Activated naive CD4-positive, alpha-beta T cell treated with anti-CD3 and anti-CD28 coated beads, Interleukin-2, amount 10 ng/mL, durations not matched to agents 7 days and 5 days (primary cell): ENCODE results near the gene RGS8.

Experiments
- CTCF ChIA-PET: fragments of 350-600 bp; sonication (Branson Sonifier 250); formaldehyde crosslinking; loops from one replicate; lab custom pipeline; 2021; ENCODE audit warnings: antibody characterized with exemption; lab: Charles Lee
- DNase-seq: peaks from one replicate; pipeline ENCODE4 v3.0.0-alpha.2; 2020
- H3K27ac Mint-ChIP-seq: one replicate; pipeline ENCODE4 v1.8.0; 2021; ENCODE audit warnings: mild to moderate bottlenecking, moderate library complexity, mixed read lengths
- H3K27me3 Mint-ChIP-seq: one replicate; pipeline ENCODE4 v1.8.0; 2021; ENCODE audit warnings: mild to moderate bottlenecking, mixed read lengths
- H3K36me3 Mint-ChIP-seq: one replicate; pipeline ENCODE4 v1.8.0; 2021; ENCODE audit warnings: mixed read lengths
- H3K4me1 Mint-ChIP-seq: one replicate; pipeline ENCODE4 v1.8.0; 2021; ENCODE audit warnings: mixed read lengths
- H3K4me3 Mint-ChIP-seq: one replicate; pipeline ENCODE4 v1.8.0; 2021; ENCODE audit warnings: mild to moderate bottlenecking, moderate library complexity, mixed read lengths
- H3K9me3 Mint-ChIP-seq: one replicate; pipeline ENCODE4 v1.8.0; 2021; ENCODE audit warnings: mixed read lengths

The RGS8 gene

DNA sequence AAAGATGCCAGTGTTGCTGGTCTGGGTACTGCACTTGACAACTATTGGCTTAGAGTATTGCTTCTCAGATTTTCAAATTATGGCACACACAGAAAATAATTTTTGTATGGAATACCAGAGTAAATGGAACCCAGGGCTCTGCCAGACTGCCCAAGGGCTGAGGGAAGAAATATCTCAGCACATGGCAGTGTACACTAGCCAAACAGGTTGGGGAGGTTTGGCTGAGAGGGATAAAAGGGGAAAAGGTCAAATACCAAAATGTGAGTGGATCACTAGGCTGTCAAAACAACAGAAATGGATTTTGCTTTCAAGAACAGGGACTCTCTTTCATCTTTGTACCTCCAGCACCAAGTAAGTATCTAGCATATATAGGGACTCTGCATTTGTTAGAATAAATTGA, 3.0 kb upstream of the RGS8 start:
- Mint-ChIP-seq H3K27ac (no peak overlapping the region), H3K9me3 (peaks cover 6% of the 10 kb centered on the region), H3K4me1 (no peaks in the 10 kb centered on the region), H3K27me3 (peaks cover 4% of the 10 kb centered on the region), H3K36me3 (no peaks in the 10 kb centered on the region), H3K4me3 (no peak overlapping the region)
- CTCF ChIA-PET, result no interaction called here
- DNase-seq, result no peak

DNA sequence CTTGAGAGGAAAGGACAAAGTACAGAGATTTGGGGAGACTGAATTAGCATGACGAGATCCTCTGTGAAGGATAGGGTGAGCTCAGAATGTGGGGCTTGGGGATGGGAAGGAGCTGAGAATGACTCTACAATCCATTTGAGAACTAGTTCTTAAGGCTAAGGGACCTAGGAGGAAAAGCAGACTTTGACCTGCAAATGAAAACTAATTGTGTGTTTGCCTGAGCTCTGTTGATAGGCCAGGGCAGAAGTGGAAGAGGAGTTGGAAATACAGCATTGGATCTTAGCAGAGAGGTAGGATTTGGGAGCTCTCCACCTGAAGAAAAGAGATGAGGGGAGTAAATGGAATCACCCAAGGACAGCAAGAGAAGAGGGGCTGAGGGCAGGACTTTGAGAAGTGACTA, 2.1 kb upstream of the RGS8 start:
- no peak for DNase-seq
- CTCF ChIA-PET, result no interaction called here
- no peaks in the 10 kb centered on the region for H3K36me3 Mint-ChIP-seq
- peaks cover 11% of the 10 kb centered on the region for H3K27me3 Mint-ChIP-seq
- H3K9me3 Mint-ChIP-seq, result peaks cover 6% of the 10 kb centered on the region
- H3K4me3 Mint-ChIP-seq, result no peak overlapping the region
- no peak overlapping the region for H3K27ac Mint-ChIP-seq
- no peaks in the 10 kb centered on the region for H3K4me1 Mint-ChIP-seq

DNA sequence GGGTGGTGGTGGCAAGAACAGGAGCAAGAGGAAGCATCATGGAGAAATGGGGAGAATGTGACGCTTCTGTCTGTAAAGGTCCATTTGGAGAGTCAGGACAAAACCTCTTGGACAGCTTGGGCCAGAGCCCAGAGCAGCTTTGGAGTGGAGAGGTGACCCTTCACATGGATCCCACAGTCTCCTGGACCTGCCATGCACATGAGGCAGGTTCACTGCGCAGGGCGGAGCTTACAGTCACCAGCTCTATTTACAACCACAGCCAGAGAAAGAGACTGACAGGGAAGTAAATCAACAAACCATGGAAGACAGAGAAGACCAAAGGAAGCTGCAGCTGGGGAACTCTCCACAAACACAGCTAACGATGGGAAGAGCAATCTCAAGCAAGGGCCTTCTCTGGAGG, 828 bp upstream of the RGS8 start:
- Mint-ChIP-seq H3K4me1 (no peaks in the 10 kb centered on the region), H3K9me3 (no peaks in the 10 kb centered on the region), H3K27me3 (peaks cover 19% of the 10 kb centered on the region), H3K4me3 (no peak overlapping the region), H3K27ac (no peak overlapping the region), H3K36me3 (no peaks in the 10 kb centered on the region)
- CTCF ChIA-PET, result no interaction called here
- DNase-seq, result no peak

DNA sequence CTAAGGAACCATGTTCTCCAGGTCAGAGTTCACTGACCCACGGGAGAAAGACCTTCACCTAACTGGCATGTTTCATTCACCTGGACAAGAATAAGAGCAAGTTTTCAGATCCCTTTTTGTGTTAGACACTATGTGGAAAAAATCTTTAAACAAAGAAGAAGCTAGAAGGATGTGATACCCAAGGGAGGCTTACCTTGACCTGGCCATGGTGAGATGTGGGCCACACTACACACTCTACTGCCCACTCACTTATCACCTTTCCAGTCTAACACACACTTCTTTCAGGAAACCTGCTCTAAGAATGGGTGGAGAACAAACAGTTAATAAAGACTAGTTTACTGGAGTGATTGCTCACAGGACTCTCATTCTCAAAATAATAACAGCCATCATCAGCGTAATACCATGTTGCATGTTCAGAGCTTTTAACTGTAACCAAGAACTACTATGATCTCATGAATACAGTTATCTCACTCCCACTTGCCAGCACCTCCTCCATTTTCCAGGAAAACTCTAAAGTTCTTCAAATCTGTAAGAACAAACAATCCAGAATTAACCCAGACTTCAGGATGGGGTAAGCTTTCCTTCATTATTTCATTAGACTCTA, 1.4 kb downstream of the RGS8 start:
- H3K9me3 Mint-ChIP-seq, result no peaks in the 10 kb centered on the region
- H3K36me3 Mint-ChIP-seq, result no peaks in the 10 kb centered on the region
- CTCF ChIA-PET, result no interaction called here
- H3K27ac Mint-ChIP-seq, result no peak overlapping the region
- H3K27me3 Mint-ChIP-seq, result peaks cover 19% of the 10 kb centered on the region
- no peak for DNase-seq
- no peaks in the 10 kb centered on the region for H3K4me1 Mint-ChIP-seq
- H3K4me3 Mint-ChIP-seq, result no peak overlapping the region

DNA sequence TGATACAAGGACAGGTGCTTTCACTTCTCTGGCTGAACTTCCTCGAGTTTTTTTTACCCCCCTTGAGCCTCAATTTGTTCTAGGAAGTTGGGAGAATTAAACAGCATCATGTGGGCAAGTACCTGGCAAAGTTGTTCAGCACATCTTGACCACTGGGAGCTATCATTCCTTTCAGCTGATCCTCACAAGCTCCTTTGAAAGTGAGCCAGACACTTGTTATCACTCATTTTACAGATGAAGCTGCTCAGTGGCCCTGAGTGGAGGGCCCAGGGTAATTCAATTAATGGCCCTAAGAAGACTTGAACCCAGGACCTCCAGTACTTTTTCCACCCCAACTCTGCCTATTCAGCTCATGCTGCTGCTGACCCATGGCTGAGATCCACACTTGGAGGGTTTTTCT, 2.0 kb downstream of the RGS8 start:
- no peaks in the 10 kb centered on the region for H3K36me3 Mint-ChIP-seq
- CTCF ChIA-PET, result no interaction called here
- peaks cover 19% of the 10 kb centered on the region for H3K27me3 Mint-ChIP-seq
- no peak overlapping the region for H3K4me3 Mint-ChIP-seq
- no peaks in the 10 kb centered on the region for H3K4me1 Mint-ChIP-seq
- no peak for DNase-seq
- no peaks in the 10 kb centered on the region for H3K9me3 Mint-ChIP-seq
- H3K27ac Mint-ChIP-seq, result no peak overlapping the region

DNA sequence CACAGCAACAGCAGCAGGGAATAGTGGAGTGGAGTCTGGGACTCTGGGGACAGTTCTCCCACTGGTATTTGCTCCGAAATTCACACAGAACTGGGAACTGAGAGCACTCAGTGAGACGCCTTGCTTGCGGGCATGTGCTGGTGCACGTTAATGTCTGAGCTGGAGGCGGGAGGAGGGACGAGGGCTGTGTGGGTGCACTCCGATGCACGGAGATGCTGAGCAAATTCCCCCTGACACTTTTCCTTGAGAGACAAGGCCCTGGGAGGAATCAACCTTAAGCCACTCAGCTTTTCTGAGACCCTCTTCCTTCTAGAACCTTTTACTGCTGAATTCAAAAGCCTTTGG, 2.8 kb downstream of the RGS8 start:
- DNase-seq, result no peak
- Mint-ChIP-seq H3K36me3 (no peaks in the 10 kb centered on the region), H3K9me3 (no peaks in the 10 kb centered on the region), H3K27ac (no peak overlapping the region), H3K4me1 (no peaks in the 10 kb centered on the region), H3K4me3 (no peak overlapping the region), H3K27me3 (peaks cover 19% of the 10 kb centered on the region)
- CTCF ChIA-PET, result no interaction called here

DNA sequence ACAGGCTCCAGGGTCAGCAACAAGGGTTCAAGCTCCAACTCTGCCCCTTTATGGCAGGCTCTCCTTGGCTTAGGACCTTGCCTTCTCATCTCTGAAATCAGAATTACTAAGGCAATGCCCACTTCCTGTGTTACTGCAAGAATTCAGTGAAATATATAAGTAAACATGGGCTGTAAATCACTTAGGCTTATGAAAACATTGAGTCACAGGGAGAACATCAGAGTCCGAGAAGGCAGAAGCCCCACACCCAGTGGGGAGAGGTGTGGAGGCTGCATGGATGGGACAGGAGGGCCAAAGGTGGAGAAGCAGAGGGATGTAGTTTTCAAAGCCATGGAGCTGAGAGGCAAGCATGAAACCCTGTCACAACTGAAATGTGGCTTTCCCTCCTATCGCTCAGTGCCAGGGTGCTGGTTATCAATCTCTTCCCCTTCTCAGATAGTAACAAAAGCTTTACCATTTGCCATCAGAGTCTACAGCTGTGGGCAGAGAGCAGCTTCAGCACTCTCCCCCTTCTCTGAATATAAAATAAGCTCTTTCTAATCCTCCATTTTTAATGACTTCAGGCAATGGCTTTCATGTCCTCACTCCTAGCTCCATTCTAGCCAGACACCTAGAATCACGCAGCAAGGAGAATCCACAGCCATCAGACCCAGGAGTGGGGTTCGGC, 3.4 kb downstream of the RGS8 start:
- Mint-ChIP-seq H3K9me3 (no peaks in the 10 kb centered on the region), H3K4me3 (no peak overlapping the region), H3K36me3 (no peaks in the 10 kb centered on the region), H3K4me1 (no peaks in the 10 kb centered on the region), H3K27me3 (peaks cover 19% of the 10 kb centered on the region), H3K27ac (no peak overlapping the region)
- no peak for DNase-seq
- CTCF ChIA-PET, result no interaction called here

DNA sequence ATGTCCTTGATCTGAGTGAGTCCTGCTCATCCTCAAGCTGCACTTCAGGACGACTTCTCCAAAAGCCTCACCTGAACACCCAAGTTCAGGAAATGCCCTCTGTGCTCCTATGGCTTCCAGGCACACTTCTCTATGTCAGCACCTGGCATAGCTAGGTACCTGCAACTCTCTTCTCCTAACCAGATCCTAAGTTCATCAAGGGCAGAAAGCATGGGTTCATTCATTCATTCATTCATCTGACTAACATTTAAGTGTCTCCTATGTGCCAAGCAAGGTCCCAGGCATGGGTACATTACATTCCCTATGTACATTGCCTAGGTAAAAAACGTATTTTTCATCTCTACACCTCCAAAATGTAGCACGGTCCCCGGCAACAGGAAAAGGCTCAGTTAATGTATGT, 4.0 kb downstream of the RGS8 start:
- Mint-ChIP-seq H3K27me3 (peaks cover 22% of the 10 kb centered on the region), H3K4me3 (no peak overlapping the region), H3K4me1 (no peaks in the 10 kb centered on the region), H3K27ac (no peak overlapping the region), H3K9me3 (no peaks in the 10 kb centered on the region), H3K36me3 (no peaks in the 10 kb centered on the region)
- no peak for DNase-seq
- CTCF ChIA-PET, result no interaction called here

DNA sequence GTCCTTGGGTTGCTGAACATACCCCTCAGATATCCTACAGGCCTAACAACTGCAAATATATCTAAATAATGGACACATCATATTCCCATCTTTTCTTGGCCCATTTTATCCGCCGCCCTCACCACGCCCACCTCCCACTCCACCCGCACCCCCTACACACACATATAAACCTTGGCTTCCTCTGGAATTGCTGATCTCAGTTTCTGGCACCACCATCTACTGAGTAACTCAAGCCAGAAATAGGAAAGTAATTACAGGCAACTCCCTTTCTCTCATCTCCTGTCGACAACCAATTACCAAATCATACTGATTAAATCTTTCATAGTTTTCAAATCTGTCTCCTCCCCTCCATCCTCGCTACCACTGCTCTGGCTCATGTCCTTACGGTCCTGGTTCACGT, 4.7 kb downstream of the RGS8 start:
- H3K9me3 Mint-ChIP-seq, result no peaks in the 10 kb centered on the region
- peaks cover 29% of the 10 kb centered on the region for H3K27me3 Mint-ChIP-seq
- H3K36me3 Mint-ChIP-seq, result no peaks in the 10 kb centered on the region

DNA sequence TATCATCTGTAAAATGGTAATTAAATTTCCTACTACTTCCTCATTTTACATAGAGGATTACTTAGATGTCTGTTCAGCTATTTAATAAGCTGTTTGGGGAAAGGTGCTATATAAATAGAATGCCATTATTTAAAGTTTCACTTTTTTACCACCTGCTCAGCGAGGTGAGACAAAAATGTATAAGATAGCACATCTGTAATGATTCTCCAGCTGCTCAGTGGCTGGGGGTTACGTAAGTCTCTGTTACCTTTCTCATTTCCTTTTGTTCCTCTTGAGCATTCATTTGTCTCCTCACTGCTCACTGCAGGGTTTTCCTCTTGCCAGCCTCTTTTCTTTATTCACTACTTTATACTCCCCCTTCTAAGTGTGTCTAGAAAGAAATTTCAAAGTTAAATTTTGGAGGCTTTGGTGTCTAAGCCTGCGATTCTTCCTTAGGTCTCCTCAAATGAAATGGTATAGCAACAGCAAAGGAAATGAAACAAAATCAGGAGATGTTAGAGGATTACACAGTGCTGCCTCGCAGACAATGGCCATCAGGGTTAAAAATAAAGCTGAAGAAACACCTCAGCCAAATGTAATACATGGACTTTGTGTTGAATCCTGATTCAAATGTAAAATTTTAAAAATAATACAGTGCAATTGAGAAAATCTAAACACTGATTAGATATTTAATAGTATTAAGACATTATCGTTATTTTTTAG, 6.8 kb downstream of the RGS8 start:
- no peak overlapping the region for H3K4me3 Mint-ChIP-seq
- peaks cover 34% of the 10 kb centered on the region for H3K27me3 Mint-ChIP-seq
- no peaks in the 10 kb centered on the region for H3K36me3 Mint-ChIP-seq
- H3K4me1 Mint-ChIP-seq, result no peaks in the 10 kb centered on the region
- no peaks in the 10 kb centered on the region for H3K9me3 Mint-ChIP-seq
- no peak for DNase-seq
- no peak overlapping the region for H3K27ac Mint-ChIP-seq
- CTCF ChIA-PET, result no interaction called here

More for the DNA sequence above, 4.7 kb downstream of the RGS8 start:
- no peak overlapping the region for H3K4me3 Mint-ChIP-seq
- H3K27ac Mint-ChIP-seq, result no peak overlapping the region
- DNase-seq, result no peak
- CTCF ChIA-PET, result no interaction called here
- no peaks in the 10 kb centered on the region for H3K4me1 Mint-ChIP-seq

DNA sequence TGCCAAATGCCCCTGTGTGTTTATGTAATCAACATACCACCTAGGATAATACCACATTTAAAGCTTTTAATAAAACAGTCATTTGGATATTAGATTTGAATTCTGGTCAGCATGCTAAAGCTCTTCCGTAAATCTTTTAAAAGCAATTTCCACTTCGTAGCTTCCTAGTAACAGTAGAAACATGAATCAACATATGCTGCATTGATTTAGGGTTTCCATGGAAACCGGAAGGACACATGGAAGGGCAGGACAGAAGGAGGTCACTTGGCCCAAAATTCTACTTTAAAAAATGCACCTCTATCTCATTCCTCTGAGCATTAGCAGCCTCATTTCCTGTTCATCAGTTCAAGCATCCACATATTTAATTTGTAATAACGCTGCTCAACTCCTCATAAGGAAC, 8.1 kb downstream of the RGS8 start:
- Mint-ChIP-seq H3K36me3 (no peaks in the 10 kb centered on the region), H3K27me3 (peaks cover 38% of the 10 kb centered on the region), H3K4me1 (no peaks in the 10 kb centered on the region), H3K4me3 (no peak overlapping the region), H3K9me3 (no peaks in the 10 kb centered on the region), H3K27ac (no peak overlapping the region)
- CTCF ChIA-PET, result no interaction called here
- DNase-seq, result no peak

DNA sequence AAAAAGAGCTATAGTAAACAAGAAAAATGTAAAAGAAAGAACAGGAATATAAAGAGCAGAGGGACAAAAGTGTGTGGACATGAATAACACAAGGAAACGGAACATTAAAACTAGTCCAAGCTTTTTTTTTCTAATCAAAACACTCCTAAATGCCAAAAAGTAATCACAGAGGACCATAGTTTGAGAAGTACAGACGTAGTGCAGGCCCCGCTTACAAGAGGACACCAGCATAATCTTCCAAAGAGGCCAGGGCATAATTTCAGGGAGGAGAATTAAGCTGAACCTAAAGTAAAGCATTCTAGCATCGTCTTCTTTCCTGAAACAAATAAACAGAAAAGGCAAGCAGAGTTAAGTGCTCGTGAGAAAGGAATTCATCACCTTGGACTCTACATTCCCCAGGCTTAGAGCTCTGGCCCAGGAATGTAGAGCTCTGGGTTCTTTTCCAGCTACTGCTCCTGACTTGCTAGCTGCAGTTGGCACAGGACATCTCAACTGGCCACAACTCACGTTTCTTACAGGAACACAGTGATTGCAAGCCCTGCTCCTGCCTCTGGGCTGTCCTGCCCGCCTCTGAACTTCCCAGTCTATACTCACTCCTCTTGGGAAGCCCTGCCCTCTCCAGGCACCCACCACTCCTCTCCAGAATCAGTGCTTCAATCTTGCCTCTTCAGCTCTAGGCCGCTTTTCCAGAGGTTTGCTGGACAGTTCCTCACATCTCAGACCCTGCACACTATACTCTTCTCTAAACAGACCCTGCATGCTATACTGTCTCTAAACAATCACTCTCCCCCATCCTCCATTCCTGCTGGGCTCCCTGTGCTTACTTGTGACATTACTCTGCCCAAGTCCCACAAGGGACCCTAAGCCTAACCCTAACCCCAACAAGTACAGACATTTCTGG, 9.8 kb downstream of the RGS8 start:
- Mint-ChIP-seq H3K27me3 (peaks cover 38% of the 10 kb centered on the region), H3K9me3 (no peaks in the 10 kb centered on the region), H3K36me3 (no peaks in the 10 kb centered on the region), H3K4me3 (no peak overlapping the region), H3K4me1 (no peaks in the 10 kb centered on the region), H3K27ac (no peak overlapping the region)
- CTCF ChIA-PET, result interaction anchor here (0.7 kb wide), 1 partner anchor 645 kb away, joined by 4 read pairs; no protein-coding TSS in a partner anchor
- DNase-seq, result no peak

DNA sequence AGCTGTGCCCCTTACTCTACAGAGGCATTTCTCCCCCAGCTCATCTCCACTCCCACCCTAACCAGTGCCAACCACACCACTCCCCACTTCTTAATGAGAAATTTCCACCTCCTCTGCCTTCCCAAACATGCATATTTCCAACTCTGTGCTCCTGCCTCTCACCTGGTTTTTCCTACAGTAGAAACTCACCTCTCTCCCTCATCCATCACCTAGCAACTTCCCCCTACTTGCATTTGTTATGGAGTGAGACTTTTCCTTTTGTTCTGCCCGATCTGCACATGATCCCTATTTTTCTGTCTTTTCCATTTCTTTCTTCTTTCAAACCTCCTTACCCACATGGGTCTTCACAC, 11.9 kb downstream of the RGS8 start:
- no peak overlapping the region for H3K27ac Mint-ChIP-seq
- no peaks in the 10 kb centered on the region for H3K36me3 Mint-ChIP-seq
- CTCF ChIA-PET, result no interaction called here
- H3K9me3 Mint-ChIP-seq, result no peaks in the 10 kb centered on the region
- DNase-seq, result no peak
- H3K27me3 Mint-ChIP-seq, result peaks cover 46% of the 10 kb centered on the region
- H3K4me1 Mint-ChIP-seq, result no peaks in the 10 kb centered on the region
- no peak overlapping the region for H3K4me3 Mint-ChIP-seq

DNA sequence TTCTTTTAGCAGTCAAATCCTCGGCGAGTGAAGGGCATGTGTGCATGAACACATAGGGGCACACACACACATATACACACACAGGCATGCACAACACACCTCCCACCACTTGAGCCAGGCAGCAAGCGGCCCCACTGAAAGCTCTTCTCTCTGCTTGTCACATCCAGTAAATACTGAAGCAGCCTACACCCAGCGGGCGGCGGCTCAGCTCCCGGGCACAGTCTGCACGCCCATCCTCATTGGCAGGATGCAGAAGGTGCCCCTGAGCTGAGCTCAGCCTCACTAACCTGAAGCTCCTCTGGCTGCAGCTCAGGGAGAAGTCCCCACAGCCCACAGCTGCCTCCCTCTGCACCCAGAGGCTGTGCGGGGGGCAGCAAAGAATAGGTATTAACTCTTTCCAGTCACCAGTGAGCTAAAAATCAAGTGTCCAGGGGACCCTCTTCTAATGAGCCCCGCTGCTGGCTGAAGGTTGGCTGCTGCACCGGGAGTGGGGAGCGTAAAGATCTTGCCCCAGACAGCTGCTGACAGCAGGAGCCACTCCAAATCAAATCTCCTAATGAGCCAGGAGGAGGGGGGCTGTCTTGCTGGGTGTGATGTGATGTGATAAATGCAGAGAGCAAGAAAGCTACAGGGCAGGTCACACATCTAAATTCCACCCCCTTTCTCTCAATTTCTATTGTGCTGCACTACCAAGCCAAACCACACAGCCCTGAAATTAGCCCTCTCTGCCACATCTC, 12.5 kb downstream of the RGS8 start:
- DNase-seq, result no peak
- Mint-ChIP-seq H3K27ac (no peak overlapping the region), H3K4me1 (no peaks in the 10 kb centered on the region), H3K4me3 (no peak overlapping the region), H3K9me3 (no peaks in the 10 kb centered on the region), H3K27me3 (peaks cover 46% of the 10 kb centered on the region), H3K36me3 (no peaks in the 10 kb centered on the region)
- CTCF ChIA-PET, result interaction anchor here (0.7 kb wide), 1 partner anchor 536 kb away, joined by 3 read pairs; no protein-coding TSS in a partner anchor
